SIG-M5 treated with dmso at 0.1 percent for 504 hours (cell line): ENCODE data around the gene S100A14.

Source experiments
- DNase-seq: peaks from one replicate; lab custom pipeline; 2025; ENCODE audit not compliant: unreplicated experiment; lab: John Stamatoyannopoulos, UW

Gene S100A14

GRCh38 chr1:153566414-153567371 is 49.4 kb downstream of the S100A14 start:
- peak; percentile 99 for DNase-seq

GRCh38 chr1:153565529-153566374 is 50.4 kb downstream of the S100A14 start, which contains the start of gene S100A2:
Gene S100A2 (minus strand): TSS chr1:153565844. CDS start chr1:153563877, 1,967 bp downstream.
- DNase-seq: peak; percentile 51
